Stimulated activated CD8-positive, alpha-beta memory T cell treated with anti-CD3 and anti-CD28 coated beads, Interleukin-12 subunit alpha, Interleukin-12 subunit beta, amount 100 ng/mL, for 1 hour (primary cell): ENCODE results near the gene MATR3.

ENCODE experiments used
- DNase-seq: peaks from one replicate; pipeline ENCODE4 v3.0.0-alpha.2; 2020; ENCODE audit warnings: low read depth

Gene MATR3

DNA sequence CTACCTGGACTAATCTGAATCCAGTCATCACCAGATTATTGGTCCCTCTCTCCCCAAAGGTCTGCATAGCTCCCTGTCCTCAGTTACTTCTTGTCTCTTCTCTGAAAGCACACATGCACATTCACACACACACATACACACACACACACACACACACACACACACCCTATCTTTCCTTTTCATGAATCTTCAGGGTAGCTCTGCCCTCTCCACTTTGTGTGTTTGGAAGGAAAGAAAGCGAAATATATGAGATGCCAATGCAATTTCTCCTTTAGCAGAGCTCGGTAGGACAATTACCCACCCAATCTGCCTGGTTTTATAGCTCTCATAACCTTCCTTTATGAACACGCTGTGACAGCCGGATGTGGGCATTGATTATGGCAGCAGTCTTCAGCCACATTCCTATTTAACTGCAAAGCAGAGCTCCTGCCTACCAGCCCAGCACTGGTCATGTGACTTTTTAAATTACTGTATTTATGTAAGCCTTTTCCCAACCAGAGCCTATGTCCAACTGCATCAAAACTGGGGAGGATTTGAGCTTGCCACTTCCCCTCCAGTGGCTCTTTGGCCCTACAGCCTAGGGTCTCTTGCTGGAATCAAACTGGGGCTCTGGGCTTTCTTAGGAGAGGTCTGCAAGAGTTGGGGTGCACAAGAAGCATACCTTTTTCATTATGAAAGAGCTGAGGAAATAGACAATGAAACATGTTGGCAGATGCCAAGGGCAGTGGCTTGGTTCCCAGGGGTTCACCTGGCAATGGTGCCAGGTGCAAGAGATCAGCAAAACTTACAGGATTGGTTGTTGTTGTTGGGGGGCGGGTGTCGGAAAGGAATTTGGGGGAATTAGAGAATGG, 20.8 kb upstream of the MATR3 start:
- no peak for DNase-seq

DNA sequence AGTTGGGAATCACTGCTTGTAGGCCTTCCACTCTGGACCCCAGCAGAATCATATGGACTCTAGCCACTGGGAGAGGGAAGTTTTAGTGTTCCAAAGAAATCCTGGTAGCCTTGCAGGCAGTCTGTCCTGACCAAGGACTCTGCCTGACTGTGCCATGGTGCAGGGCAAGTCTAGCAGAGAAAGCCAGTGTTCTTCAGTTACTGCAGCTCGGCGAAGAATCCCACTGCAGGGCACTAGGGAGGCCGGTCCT, 20.3 kb upstream of the MATR3 start:
- DNase-seq, result no peak

DNA sequence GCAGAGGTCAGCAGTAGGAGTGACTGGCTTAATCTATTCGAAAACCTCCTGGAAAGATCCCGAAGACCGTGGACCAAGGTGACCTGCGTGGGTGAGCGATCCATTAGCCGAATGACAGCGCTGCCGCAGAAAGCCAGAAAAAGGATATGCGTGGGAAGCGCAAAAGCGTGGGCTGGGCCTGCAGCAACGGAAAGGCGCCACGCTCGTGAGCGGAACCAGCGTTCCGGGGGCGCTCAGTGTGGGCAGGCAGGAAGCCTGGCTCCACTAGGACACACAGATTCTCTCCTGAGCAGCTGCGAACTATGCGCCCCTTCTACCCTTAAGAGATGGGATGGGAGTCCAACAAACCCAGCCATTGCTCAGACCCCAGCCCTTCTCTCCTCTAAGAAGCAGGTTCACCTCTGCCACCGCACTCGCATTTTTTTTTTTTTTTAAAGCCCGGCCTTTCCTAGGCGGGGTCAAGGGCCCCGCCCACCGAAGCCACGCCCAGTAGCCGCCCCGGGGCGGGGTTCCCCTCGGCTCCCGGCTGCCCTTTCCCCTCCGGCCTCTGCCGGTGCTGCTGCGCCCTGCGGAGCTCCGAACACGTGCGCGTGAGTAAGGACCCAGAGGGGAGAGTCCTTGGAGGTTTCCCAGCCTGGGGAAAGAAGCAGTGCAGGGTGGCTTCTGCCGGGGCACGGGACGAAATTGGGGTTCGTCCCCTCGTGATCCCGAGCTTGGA, 19.8 kb upstream of the MATR3 start:
- DNase-seq, result peak; percentile 70

DNA sequence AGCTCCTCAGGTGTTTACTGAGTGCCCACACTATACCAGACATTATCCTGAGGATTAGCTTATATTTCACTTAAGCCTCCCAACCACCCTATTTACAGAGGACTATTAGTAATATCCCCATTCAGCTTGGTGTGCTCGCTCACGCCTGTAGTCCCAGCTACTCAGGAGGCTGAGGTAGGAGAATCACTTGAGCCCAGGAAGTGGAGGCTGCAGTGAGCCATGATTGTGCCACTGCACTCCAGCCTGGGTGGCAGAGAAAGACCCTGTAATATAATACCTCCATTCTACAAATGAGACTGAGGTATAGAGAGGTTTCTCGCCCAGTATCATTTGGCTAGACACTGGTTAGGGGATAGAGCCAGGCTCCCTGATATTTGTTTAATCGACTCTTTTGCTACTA, 18.0 kb upstream of the MATR3 start:
- DNase-seq, result no peak

DNA sequence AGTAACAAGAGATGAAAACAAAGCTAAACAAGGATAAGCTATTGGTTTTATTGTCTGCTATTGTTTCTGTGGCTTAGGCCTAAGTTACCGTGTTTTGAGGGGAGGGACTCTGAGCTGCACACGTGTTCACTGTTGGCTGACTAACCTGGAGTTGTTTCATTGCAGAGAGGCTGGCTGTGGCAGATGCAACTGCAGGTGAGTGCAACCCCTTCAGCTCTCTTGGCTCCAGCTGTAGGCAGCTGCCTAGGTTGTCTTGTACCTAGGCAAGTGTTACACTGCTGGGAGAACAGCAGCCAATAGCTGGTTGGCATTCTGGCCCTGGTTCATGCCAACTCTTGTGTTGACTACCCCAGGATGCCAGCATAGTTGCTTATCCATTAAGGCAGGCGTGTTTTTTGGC, 17.6 kb upstream of the MATR3 start:
- no peak for DNase-seq

DNA sequence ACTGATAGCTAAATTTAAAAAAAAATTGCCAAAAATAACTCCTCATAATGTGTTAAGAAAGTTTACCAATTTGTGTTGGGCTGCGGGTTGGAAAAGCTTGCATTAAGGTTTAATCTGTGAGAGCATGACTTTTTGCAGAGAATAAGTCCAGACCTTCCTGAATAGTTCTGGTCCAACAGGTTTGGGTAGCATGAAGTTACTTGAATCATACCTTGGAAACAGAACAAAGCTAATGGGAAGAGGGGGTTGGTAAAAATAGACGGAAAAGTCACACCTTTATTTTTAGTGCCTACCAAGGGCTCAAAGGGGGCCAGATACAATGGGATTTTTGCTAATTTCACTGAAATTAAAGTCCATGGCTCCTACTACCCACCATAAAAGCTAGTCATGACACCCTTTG, 17.1 kb upstream of the MATR3 start:
- no peak for DNase-seq

DNA sequence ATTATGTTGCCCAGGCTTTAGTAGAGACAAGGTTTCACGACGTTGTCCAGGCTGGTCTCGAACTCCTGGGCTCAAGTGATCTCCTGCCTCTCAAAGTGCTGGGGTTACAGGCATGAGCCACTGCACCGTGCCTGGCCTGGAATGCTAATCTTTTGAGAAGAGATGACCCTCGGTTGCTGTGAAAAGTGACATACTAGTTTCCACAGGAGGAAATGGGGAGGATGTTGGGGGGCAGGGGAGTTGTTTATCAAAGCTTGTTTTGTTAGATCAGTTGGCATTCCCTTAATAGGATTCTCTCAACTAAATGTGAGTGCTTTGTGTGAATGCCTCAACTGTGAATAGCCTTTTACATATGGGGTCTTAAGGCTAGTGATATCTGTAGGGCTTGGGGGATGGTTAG, 16.4 kb upstream of the MATR3 start:
- no peak for DNase-seq

DNA sequence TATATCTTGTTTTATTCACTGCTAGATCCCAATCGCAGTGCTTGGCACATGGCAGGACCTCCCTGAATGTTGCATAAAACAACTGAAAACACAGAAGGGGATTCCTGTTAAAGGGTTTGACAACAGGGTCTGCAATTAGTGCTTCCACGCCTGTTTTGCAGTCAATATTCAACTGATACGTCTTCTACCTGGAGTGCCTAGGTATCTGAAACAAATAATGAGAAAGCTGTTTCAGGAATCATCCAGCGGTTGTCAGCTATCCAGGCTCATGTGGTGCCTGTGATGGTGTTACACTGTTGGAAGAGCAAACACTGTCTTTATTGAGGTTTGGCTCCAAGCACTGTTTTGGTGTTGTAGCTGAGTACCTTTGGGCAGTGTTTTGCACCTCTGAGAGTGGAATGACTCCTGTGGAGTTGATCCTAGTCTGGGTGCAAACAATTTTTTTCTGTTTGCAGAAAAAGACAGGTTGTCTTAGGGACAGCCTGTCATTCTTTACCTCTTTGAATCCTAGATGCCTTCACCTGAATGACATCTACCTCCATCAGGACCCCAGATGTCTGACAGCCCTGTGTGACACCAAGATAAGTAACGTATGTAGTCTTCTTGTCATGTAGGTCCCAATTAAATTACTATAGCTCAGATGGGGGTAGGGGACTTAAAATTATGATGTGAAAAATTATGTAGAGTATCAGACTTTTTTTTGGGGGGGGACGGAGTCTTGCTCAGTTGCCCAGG, 14.8 kb upstream of the MATR3 start:
- DNase-seq, result no peak

DNA sequence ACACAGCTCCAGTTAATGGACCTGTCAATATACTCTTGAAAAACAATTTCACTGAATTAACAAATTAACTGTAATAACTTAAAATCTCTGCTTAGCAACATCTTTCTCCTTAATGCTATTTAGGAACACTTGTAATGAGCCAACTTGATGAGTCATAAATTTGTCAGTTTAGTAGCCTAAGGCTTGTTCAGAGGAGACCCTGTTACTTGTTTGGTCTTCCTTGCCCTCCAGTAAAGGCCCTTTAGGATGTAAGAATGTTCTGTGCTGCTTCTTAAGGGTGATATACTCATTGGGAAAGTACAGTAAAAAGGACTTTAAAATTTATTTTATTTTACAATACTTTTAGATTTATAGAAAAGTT, 11.4 kb upstream of the MATR3 start:
- no peak for DNase-seq

DNA sequence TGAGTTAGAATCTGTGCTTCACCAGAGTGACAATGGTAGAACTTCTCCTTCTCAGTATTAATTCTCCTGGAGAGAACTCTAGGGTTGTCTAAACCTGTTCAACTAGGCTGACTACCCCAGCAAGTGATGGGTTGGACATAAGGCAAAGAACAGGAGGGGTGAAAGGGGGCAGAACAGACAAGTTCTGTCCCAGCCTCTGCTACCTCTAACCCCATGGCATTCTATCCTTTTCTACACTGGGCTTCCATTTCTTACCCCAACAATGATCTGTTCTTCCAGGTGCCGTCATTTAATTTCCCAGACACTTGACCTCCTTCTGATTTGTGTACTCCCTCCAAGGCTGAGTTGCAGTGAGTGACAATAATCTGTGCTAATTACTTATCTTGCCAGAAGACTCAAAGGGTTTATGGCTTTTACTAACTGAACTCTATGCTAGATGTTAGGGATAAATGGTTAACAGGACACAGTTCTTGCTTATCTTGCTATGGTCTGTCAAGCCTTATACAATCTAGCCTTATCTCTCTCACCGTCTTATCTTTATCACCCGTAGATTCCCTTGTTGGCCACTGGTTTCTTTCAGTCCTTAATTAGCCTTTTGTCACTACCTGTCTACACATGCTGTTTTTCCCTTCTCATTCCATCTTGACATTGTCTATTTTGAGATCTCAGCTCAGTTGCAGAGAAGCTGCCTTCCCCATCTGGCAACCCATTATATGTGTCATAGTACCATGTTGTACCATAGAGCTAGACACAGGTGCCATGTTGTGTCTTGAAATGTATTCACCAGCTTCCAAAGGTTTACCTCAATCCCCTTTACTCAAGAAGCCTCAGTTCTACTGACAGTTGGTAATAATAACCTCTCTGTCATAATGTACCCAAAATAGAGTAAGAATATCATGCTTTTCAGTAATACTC, 10.0 kb upstream of the MATR3 start:
- DNase-seq, result no peak

DNA sequence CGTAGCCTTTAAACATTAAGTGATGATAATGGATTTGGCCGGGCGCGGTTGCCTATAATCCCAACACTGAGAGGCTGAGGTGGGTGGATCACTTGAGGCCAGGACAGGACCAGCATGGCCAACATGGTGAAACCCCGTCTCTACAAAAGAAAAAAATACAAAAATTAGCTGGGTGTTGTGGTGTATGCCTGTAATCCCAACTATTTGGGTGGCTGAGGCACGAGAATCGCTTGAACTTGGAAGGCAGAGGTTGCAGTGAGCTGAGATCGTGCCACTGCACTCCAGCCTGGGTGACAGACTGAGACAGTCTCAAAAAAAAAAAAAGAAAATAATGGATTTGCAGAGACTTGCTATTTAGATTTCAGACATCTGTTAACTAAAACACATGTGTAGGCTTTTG, 9.2 kb upstream of the MATR3 start:
- DNase-seq, result no peak

DNA sequence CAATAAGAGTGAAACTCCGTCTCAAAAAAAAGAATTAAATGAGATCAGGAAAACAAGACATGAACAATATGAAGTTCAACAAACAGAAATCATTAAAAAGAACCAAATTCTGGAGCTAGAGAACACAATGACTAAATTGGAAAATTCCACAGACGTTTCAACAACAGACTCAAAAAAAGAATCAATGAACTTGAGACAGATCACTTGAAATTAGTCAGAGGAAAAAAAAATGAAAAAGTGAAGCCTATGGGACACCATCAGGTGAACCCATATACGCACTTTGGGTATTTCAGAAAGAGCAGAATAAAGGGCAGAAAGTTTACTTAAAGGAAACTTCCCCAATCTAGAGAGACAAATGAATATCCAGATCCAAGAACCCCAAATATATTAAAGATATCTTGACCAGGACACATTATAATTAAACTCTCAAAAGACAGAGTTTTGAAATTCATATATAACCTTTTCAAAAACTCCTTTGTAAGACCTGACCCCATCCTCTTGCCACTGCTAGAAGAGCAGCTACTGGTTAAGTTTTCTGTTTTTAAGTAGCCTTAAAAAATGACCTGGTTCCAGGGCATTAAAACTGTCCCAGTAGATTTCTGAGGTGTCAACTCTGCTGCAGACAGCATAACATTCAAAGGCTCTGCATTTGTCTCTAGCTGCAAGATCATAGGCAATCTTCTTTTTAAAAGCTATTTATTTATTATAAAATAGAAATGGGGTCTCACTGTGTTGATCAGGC, 7.7 kb upstream of the MATR3 start:
- no peak for DNase-seq

DNA sequence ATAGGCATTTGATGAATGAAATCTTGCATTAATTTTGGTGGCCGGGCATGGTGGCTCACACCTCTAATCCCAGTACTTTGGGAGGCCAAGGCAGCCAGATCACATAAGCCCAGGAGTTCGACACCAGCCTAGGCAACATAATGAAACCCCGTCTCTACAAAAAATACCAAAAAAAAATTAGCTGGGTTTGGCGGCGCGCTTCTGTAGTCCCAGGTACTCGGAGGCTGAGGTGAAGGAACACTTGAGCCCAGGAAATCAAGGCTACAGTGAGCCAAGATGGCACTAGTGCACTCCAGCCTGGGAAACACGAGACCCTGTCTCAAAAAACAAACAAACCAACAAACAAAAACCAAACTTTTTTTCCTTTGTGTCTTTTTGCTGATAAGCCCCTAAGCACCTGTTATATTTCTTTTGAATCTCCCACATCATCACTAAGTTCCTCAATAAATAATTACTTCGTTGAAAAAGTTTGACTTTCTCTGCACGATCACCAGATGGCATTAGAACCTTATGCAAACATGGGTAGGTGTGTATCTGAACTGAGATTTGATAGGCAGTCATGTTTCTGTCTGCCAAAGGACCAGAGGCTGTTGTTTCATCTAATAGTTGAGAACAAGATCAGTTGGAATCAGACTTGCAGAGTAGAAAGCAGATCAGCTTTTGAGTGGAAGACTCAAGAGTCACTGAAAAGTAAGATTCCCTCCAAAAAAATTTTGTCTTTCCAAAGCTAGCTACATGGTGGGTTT, 5.5 kb upstream of the MATR3 start:
- no peak for DNase-seq

DNA sequence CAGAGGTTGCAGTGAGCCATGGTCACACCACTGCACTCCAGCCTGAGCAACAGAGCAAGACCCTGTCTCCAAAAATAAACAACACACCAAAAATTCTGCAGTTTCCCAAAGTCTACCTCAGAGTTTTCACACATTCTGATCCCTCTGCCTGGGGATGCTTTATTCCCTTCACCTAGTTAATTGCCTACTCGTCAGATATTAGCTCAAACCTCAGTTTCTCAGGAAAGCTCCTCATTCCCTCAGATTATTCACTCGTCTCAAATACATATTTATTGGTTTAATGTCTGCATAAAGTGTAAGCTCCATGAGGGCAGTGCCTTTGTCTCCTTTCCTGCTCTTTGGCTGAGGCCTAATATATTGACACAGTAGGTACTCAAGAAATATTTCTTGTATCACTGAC, 2.5 kb upstream of the MATR3 start:
- DNase-seq, result no peak

DNA sequence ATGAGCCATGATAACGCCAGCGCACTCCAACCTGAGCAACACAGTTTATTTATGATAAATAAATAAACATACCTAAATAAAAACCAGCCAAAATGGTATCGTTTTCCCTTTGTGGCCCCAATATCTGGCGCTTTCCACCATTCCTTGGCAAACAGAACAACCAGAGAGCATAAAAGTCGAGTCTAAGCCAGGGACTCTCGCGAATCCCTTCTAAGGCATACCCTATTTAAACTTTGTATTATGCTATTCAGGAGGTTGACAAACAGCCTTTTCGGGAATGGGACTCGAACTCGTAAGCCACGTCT, 386 bp upstream of the MATR3 start:
- no peak for DNase-seq

DNA sequence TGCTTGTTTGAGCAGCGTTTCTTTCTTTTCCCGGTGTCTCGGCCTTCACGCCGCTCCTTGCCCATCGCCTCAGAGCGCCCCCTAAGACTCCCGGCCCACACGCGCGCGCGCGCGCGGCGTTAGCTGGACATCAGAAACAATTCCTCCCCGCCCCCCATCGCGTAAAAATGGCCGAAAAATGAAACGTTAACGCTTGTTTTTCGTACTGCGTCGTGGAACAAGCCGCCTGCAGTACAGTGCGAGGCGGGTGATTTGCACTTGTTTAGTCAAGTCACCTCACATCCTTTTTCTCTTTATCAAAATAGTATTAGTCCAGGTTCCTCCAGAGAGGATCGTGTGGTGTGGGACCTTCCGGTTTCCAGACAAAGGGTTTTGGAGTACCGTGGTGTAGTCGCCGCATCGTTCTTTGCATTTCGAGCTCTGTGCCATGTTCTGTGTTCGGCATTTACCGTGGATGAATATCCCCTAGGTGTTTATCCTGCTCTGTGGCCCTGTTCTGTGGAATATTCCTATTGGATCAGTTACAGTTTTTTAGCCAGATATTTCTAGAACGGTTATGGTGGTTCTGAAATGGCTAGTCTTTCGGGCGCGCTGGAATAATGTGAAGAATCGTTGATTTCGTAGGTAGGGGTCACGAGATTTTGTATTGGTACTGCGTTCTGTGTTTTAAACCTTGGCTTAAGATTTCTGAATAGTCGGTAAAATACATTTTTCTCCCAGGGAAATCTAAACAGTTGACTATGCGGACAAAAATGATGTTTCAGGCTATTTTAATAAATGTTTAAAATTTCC, 1.0 kb downstream of the MATR3 start:
- peak; percentile 47 for DNase-seq

DNA sequence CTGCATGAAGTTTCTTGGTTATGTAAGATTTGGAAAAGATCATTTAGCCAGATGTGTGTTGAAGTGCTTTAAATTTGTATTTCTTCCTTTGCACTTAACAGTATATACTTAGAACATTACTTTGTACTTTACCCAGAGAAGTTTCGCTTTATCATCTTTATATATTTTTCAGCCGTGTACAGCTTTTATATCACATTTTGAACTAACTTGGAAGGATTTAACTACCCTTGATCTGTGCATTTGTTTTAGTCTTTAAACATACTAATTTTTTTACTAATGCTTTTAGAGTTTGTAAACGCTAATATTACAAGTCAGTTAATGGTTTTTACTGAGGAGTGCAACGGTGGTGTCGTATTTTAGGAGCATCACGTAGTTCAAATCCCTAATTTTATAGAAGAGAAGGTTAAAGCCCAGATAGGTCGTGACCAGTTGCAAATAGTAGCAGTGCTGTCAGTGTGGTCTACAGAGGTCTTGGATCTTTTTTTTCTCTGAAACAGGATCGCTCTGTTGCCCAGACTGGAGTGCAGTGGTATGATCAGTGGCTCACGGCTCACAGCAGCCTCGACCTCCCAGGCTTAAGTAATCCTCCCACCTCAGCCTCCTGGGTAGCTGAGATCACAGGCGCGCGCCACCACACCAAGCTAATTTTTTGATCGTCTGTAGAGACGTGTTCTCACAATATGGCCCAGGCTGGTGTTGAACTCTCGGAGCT, 2.0 kb downstream of the MATR3 start:
- no peak for DNase-seq

DNA sequence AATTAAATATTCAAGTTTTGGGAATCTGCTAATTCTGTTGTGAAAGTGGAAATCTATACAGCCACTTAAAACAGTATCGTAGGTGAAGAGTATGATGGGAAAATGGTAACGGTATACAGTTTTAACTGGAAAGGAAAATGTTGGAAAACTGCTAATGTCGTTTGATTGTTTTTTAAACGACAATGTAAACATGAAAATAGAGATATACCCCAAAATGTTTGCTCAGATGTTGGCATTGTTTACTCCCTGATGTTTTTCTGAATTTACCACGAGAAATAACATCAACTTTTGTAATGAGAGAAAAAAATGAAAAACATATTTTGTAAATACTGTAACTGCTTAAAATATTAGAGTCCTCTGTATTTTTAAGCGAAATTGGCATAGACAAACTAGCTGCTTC, 2.7 kb downstream of the MATR3 start:
- DNase-seq, result no peak

DNA sequence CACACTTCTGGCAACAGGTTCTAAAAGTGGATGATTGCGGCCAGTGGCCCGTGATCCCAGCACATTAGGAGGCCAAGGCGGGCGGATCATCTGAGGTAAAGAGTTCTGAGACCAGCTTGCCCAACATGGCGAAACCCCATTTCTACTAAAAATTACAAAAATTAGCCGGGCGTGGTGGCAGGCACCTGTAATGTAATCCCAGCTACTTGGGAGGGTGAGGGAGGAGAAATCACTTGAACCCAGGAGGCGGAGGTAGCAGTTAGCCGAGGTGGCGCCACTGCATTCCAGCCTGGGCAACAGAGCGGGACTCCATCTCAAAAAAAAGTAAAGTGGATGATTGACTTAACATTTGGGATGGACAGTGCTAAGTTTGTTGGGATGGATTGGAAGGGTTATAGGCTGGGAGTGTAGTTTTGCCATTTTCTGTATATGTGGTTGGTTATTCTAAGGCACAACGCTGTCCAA, 3.4 kb downstream of the MATR3 start:
- no peak for DNase-seq
